H1 (cell line): ENCODE results near the gene USHBP1. TPM values are rescaled to one million over a fixed set of nuclear protein-coding genes. Genes with fewer than 3 reads are reported as not detected.

Experiments
- CTCF ChIA-PET: fragments of 300-600 bp; sonication (Branson Sonifier 250); formaldehyde crosslinking; loops from one replicate; lab custom pipeline; 2021; ENCODE audit not compliant: partially characterized antibody; lab: Charles Lee
- POLR2A ChIA-PET: fragments of 300-600 bp; sonication (Branson Sonifier 250); formaldehyde crosslinking; loops from one replicate; lab custom pipeline; 2021; ENCODE audit warnings: inconsistent platforms; ENCODE audit not compliant: partially characterized antibody; lab: Charles Lee
- DNase-seq, 2 experiments: peaks; one replicate each; pipeline versions ENCODE4 v3.0.0 to v3.0.0-alpha.2; 2010 to 2022; ENCODE audit warnings: low spot score in 2 of 2, low read depth in 1 of 2, mixed read lengths in 1 of 2
- FAIRE-seq: peaks from 2 replicates; lab custom pipeline; 2011; peaks lifted over from hg19 to GRCh38; lab: Jason Lieb, UNC
- H2AFZ ChIP-seq: 2 replicates; pipeline ENCODE4 v1.8.1; 2012; ENCODE audit warnings: low read length, inconsistent platforms
- H2AK5ac ChIP-seq: 2 replicates; pipeline ENCODE4 v1.6.1; 2013; ENCODE audit warnings: low read depth, low read length
- H2BK120ac ChIP-seq: replicated peaks from 2 replicates; pipeline ENCODE3; 2013; ENCODE audit warnings: low read depth, low read length, inconsistent platforms
- H2BK12ac ChIP-seq: 2 replicates; pipeline ENCODE4 v1.6.1; 2013; ENCODE audit warnings: low read depth, low read length
- H2BK15ac ChIP-seq: 2 replicates; pipeline ENCODE4 v1.6.1; 2013; ENCODE audit warnings: low read length
- H2BK20ac ChIP-seq: 2 replicates; pipeline ENCODE4 v1.6.1; 2013; ENCODE audit warnings: low read length
- H2BK5ac ChIP-seq: 2 replicates; pipeline ENCODE4 v1.6.1; 2013; ENCODE audit warnings: low read depth, low read length
- H3K14ac ChIP-seq: 2 replicates; pipeline ENCODE4 v1.6.1; 2013; ENCODE audit warnings: inconsistent platforms; ENCODE audit not compliant: insufficient read length
- H3K18ac ChIP-seq: 2 replicates; pipeline ENCODE4 v1.6.1; 2013; ENCODE audit warnings: low read length; ENCODE audit errors: extremely low read depth
- H3K23ac ChIP-seq: 2 replicates; pipeline ENCODE4 v1.6.1; 2013; ENCODE audit warnings: inconsistent platforms; ENCODE audit not compliant: insufficient read length
- H3K23me2 ChIP-seq: 2 replicates; pipeline ENCODE4 v1.6.1; 2013; ENCODE audit warnings: low read depth, low read length
- H3K27ac ChIP-seq: 2 replicates; pipeline ENCODE4 v1.6.1; 2011; ENCODE audit warnings: low read depth, low read length, inconsistent platforms
- H3K27me3 ChIP-seq, 4 experiments: replicated peaks in 1 of 4; 1 replicate in 1 of 4; 2 replicates in 3 of 4; pipeline versions ENCODE4 v1.6.1 to v1.8.1; 2011 to 2013; ENCODE audit warnings: low read length in 3 of 4, mild to moderate bottlenecking in 3 of 4, inconsistent platforms in 2 of 4, mixed read lengths in 2 of 4, moderate library complexity in 1 of 4; ENCODE audit not compliant: control insufficient read depth in 3 of 4, insufficient read depth in 3 of 4; ENCODE audit errors: extremely low read depth in 1 of 4
- H3K36me3 ChIP-seq, 4 experiments: 2 replicates each; pipeline versions ENCODE4 v1.6.1 to v1.8.1; 2011 to 2013; ENCODE audit warnings: mild to moderate bottlenecking in 4 of 4, low read length in 3 of 4, moderate library complexity in 2 of 4, control low read depth in 1 of 4, inconsistent platforms in 1 of 4; ENCODE audit not compliant: insufficient read depth in 4 of 4, control insufficient read depth in 2 of 4
- H3K4ac ChIP-seq: replicated peaks from 2 replicates; pipeline ENCODE3; 2013; ENCODE audit warnings: low read length, low read depth, mixed read lengths, inconsistent platforms; ENCODE audit not compliant: insufficient read length
- H3K4me1 ChIP-seq, 4 experiments: replicated peaks in 1 of 4; 1 replicate in 1 of 4; 2 replicates in 3 of 4; pipeline versions ENCODE4 v1.6.1 to v1.8.1; 2011 to 2013; ENCODE audit warnings: low read length in 3 of 4, inconsistent platforms in 2 of 4, mixed read lengths in 1 of 4; ENCODE audit not compliant: insufficient read depth in 4 of 4, control insufficient read depth in 3 of 4
- H3K4me2 ChIP-seq, 2 experiments: 2 replicates each; pipeline versions ENCODE4 v1.6.1 to v1.8.1; 2011 to 2013; ENCODE audit warnings: low read depth in 2 of 2, low read length in 2 of 2, control low read depth in 1 of 2, inconsistent platforms in 1 of 2, mild to moderate bottlenecking in 1 of 2; ENCODE audit not compliant: insufficient read depth in 1 of 2
- H3K4me3 ChIP-seq, 4 experiments: fragments of 200-600, 300-600 bp in 1 of 4; sonication (generic), shearing (Covaris generic), sonication (Bioruptor Twin) in 1 of 4; 2 replicates each; pipeline versions ENCODE4 v1.5.1 to v1.8.1; 2011 to 2016; ENCODE audit warnings: low read length in 4 of 4, low read depth in 3 of 4, control low read depth in 2 of 4, inconsistent platforms in 2 of 4, mild to moderate bottlenecking in 2 of 4, mixed read lengths in 1 of 4, moderate library complexity in 1 of 4; ENCODE audit not compliant: insufficient read depth in 2 of 4; ENCODE audit errors: extremely low read depth in 1 of 4
- H3K56ac ChIP-seq: replicated peaks from 2 replicates; pipeline ENCODE3; 2013; ENCODE audit warnings: low read depth, mild to moderate bottlenecking, mixed read lengths, low read length, inconsistent platforms; ENCODE audit not compliant: insufficient read length
- H3K79me1 ChIP-seq: 2 replicates; pipeline ENCODE4 v1.6.1; 2013; ENCODE audit warnings: low read depth, low read length, control low read depth
- H3K79me2 ChIP-seq, 2 experiments: 2 replicates each; pipeline versions ENCODE4 v1.6.1 to v1.8.1; 2012 to 2013; ENCODE audit warnings: low read length in 2 of 2, mild to moderate bottlenecking in 2 of 2, inconsistent platforms in 1 of 2; ENCODE audit not compliant: insufficient read depth in 2 of 2, control insufficient read depth in 1 of 2
- H3K9ac ChIP-seq, 4 experiments: replicated peaks in 1 of 4; 1 replicate in 1 of 4; 2 replicates in 3 of 4; pipeline versions ENCODE4 v1.6.1 to v1.8.1; 2011 to 2013; ENCODE audit warnings: low read depth in 3 of 4, low read length in 3 of 4, control low read depth in 2 of 4, mild to moderate bottlenecking in 2 of 4, moderate library complexity in 2 of 4, inconsistent platforms in 1 of 4; ENCODE audit errors: extremely low read depth in 1 of 4
- H3K9me3 ChIP-seq, 2 experiments: 2 replicates each; pipeline versions ENCODE4 v1.6.1 to v1.8.1; 2012 to 2013; ENCODE audit warnings: mild to moderate bottlenecking in 2 of 2, moderate library complexity in 2 of 2, control low read depth in 1 of 2, inconsistent platforms in 1 of 2, low read depth in 1 of 2, low read length in 1 of 2, mixed read lengths in 1 of 2; ENCODE audit not compliant: insufficient read depth in 2 of 2
- H4K20me1 ChIP-seq, 2 experiments: replicated peaks in 1 of 2; 2 replicates each; pipeline versions ENCODE3 to v1.8.1; 2011 to 2013; ENCODE audit warnings: inconsistent platforms in 2 of 2, low read length in 2 of 2, mild to moderate bottlenecking in 1 of 2; ENCODE audit not compliant: insufficient read depth in 2 of 2, control insufficient read depth in 1 of 2
- H4K5ac ChIP-seq: 2 replicates; pipeline ENCODE4 v1.6.1; 2013; ENCODE audit warnings: low read length, low read depth, mixed read lengths, inconsistent platforms; ENCODE audit not compliant: insufficient read length
- H4K8ac ChIP-seq: 2 replicates; pipeline ENCODE4 v1.8.0; 2013; ENCODE audit warnings: mild to moderate bottlenecking, moderate library complexity, low read length, inconsistent platforms; ENCODE audit not compliant: insufficient read depth; ENCODE audit errors: extremely low read depth
- H4K91ac ChIP-seq: replicated peaks from 2 replicates; pipeline ENCODE3; 2013; ENCODE audit warnings: low read length, mixed read lengths, inconsistent platforms; ENCODE audit not compliant: insufficient read length
- CBX8 ChIP-seq: fragments of 300-800, 300-1000 bp; sonication (generic); IDR thresholded peaks from 2 replicates; pipeline ENCODE4 v1.7.1; 2016; ENCODE audit warnings: low read depth, low read length, borderline replicate concordance
- HDAC6 ChIP-seq: IDR thresholded peaks from one replicate; pipeline ENCODE4 v1.7.1; 2012; ENCODE audit warnings: low read depth, mild to moderate bottlenecking, inconsistent platforms, low read length, moderate library complexity
- MAX ChIP-seq: IDR thresholded peaks from 2 replicates; pipeline ENCODE4 v1.6.1; 2012; ENCODE audit warnings: inconsistent platforms
- POU5F1 ChIP-seq: IDR thresholded peaks from 2 replicates; pipeline ENCODE4 v1.6.1; 2011; ENCODE audit warnings: low read depth, mild to moderate bottlenecking, low read length, moderate library complexity
- TAF1 ChIP-seq: IDR thresholded peaks from 2 replicates; pipeline ENCODE4 v1.6.1; 2011; ENCODE audit warnings: mild to moderate bottlenecking, low read depth, low read length
- TAF7 ChIP-seq: optimal IDR thresholded peaks from 2 replicates; pipeline ENCODE3; 2011; ENCODE audit warnings: low read depth, mild to moderate bottlenecking, inconsistent platforms, low read length, moderate library complexity, borderline replicate concordance
- TEAD4 ChIP-seq: IDR thresholded peaks from 2 replicates; pipeline ENCODE4 v1.6.1; 2012; ENCODE audit warnings: low read depth, low read length, inconsistent platforms, mixed read lengths
- YY1 ChIP-seq: IDR thresholded peaks from 2 replicates; pipeline ENCODE4 v1.6.1; 2011; ENCODE audit warnings: low read depth, mild to moderate bottlenecking, low read length
- WGBS, 2 experiments: shearing (Covaris generic) in 1 of 2; methylation state at CpG; one replicate each; pipeline versions ENCODE4 v1.1.6 to v1.1.7; 2013 to 2015; ENCODE audit warnings: low lambda C conversion rate in 2 of 2, mixed read lengths in 2 of 2, inconsistent platforms in 1 of 2, low coverage in 1 of 2, missing lambda C conversion rate in 1 of 2; ENCODE audit not compliant: insufficient replicate concordance in 2 of 2, insufficient coverage in 1 of 2, insufficient read length in 1 of 2; ENCODE audit errors: extremely low coverage in 1 of 2, missing lambda C conversion rate in 1 of 2; 5-methylcytosine and 5-hydroxymethylcytosine counted together
- polyA plus RNA-seq, 7 experiments: library from polyadenylated mRNA; depleted of rRNA in 3 of 7; stranded (reverse) in 5 of 7; unstranded in 2 of 7; fragments of >200 nt in 5 of 7; fragments of 200-250 nt in 2 of 7; gene quantifications; 1 replicate in 5 of 7; 2 replicates in 1 of 7; 4 replicates in 1 of 7; pipeline versions ENCODE4 v1.2.1 to v1.2.3, GENCODE V29; 2011 to 2013; ENCODE audit warnings: missing spikeins in 2 of 7, mixed read lengths in 2 of 7
- total RNA-seq: library from RNA; stranded (reverse); fragmentation: NEBNext Ultra II Directional; extraction: Animal tissue kit (Norgen Biotek cat#: 25700); gene quantifications from 2 replicates; pipeline ENCODE4 v1.2.1, GENCODE V29; 2021

USHBP1 gene
- total and polyA plus RNA-seq, 2 of the 8 experiments (the other 6 are each of a cell fraction or from before 2014, with no cell fraction given): 5.0 to 7.5 TPM

- CTCF ChIA-PET: interaction anchor here (0.6 to 0.9 kb wide), 2 partner anchors 47 to 143 kb away, joined by 3 to 4 read pairs; no protein-coding TSS in a partner anchor
These were observed 52.7 kb downstream of the USHBP1 start for GRCh38 chr19:17211547-17212446.

More at GRCh38 chr19:17211547-17212446, 52.7 kb downstream of the USHBP1 start:
- H3K14ac ChIP-seq: no peak overlapping the region
- no peak overlapping the region for H2AK5ac ChIP-seq
- peaks cover 0 to 21% (median 12%) of the 10 kb centered on the region in 4 experiments; a peak in 6 of 7 replicates for H3K4me1 ChIP-seq
- DNase-seq (no peak), FAIRE-seq (no peak)
- H3K36me3 ChIP-seq: peaks cover 4 to 10% (median 6%) of the 10 kb centered on the region in 4 experiments; a peak in 6 of 8 replicates
- no peak overlapping the region for H3K4me2 ChIP-seq
- peak overlapping the region; percentile 58; the same call in 1 of the 2 replicates for H4K8ac ChIP-seq
- peaks cover 4% of the 10 kb centered on the region for H3K79me1 ChIP-seq
- no peak overlapping the region for H3K4me3 ChIP-seq
- no peak overlapping the region for H3K23ac ChIP-seq
- no peak overlapping the region for H2BK20ac ChIP-seq
- POLR2A ChIA-PET: interaction anchor here (0.6 to 1.4 kb wide), 6 partner anchors 9 to 90 kb away, joined by 3 to 5 read pairs (median 3); partner anchors contain the start of gene ANKLE1
- WGBS, 2 experiments: 97% methylated on average over 41 of the region's 58 CpGs; no CpG with 5 or more reads in 1 of the 2 experiments
- no peaks in the 10 kb centered on the region for H3K27me3 ChIP-seq
- H3K27ac ChIP-seq: no peak overlapping the region
- H3K9me3 ChIP-seq: no peaks in the 10 kb centered on the region
- H2BK120ac ChIP-seq: no peak overlapping the region
- no peak overlapping the region for H3K9ac ChIP-seq
- no peaks in the 10 kb centered on the region for H4K20me1 ChIP-seq
- no peak overlapping the region for H3K56ac ChIP-seq
- no peak overlapping the region for H2BK12ac ChIP-seq
- no peak overlapping the region for H3K18ac ChIP-seq
- H3K79me2 ChIP-seq: no peaks in the 10 kb centered on the region; a peak in 1 of 4 replicates
- H4K5ac ChIP-seq: no peak overlapping the region
- H2AFZ ChIP-seq: no peak overlapping the region
- H3K4ac ChIP-seq: no peak overlapping the region
- no peak overlapping the region for H2BK5ac ChIP-seq
- H4K91ac ChIP-seq: no peak overlapping the region
- H2BK15ac ChIP-seq: no peak overlapping the region
- TF ChIP-seq TAF7 (no peak), TAF1 (no peak), POU5F1 (no peak), HDAC6 (no peak), CBX8 (no peak), YY1 (no peak), TEAD4 (no peak), MAX (no peak)
- TF ChIP-seq, all 59 proteins: peak for 0
- H3K23me2 ChIP-seq: peaks cover 7% of the 10 kb centered on the region
